HT-29 (cell line): ENCODE results near the gene GMDS. TPM values are rescaled to one million over a fixed set of nuclear protein-coding genes. Genes with fewer than 3 reads are reported as not detected.

ENCODE experiments used
- DNase-seq: peaks from one replicate; pipeline ENCODE4 v3.0.0-alpha.2; 2015; ENCODE audit warnings: low spot score
- total RNA-seq: library from RNA; depleted of rRNA; stranded (reverse); fragments of >200 nt; shearing (Covaris generic); gene quantifications from 2 replicates; pipeline ENCODE4 v1.2.3, GENCODE V29; 2014

Gene GMDS
- total RNA-seq, 1 experiment from 2014 or later = 37.0 TPM

DNA sequence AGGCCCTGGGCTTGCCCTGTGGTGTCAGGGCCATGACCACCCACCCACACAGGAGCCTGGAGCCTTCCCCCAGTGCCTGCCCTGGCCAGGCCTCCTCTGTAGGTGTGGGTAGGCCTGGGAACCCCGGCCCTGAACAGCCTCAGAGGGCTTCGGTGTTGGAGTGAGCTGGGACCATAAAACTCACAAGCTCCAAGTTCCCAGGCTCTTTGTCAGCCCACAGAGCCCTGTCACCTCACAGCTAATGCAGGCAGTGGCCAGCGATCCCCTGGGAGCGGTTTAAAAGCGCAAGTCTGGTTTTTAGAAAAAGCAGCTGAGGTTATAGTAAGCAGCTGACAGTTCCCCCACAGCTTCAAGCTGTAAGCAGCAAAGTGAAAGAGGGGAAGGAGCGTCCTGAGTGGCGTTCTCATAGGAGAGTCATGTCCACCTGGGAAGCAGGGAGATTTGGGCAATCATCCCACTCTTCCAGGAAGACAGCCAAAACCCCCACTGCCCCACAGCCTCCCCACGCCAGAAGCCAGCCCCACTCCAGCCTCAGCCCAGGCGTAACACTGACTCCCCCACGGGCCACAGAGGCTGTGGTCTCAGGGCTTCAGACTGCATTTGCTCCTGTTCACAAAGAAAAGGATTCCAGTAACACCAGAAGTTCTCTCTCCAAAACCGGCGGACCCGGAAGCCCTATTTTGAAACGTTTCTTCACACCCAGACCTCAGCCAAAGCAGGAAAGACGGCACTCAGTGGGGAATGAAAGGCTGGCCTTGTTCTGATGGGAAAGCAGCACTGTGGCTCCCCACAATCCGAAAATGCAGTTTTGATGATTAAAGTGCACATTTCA is 670.0 kb downstream of the GMDS start:
- no peak for DNase-seq

DNA sequence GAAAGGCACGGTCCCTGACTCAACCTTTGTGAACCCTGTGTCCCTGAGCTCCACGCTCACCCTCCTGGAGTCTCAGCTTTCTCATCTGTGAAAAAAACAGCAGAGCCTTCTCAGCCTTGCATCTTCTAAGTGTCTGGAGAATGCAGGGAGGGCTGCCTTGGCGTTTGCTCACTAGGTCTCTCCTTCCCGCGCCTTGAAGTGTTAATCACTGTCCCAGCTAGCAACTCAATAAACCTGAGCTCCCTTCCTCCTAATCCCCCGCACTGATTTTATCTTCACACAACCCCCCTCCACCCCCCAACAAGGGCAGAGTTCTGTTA is 670.6 kb downstream of the GMDS start:
- DNase-seq = no peak

DNA sequence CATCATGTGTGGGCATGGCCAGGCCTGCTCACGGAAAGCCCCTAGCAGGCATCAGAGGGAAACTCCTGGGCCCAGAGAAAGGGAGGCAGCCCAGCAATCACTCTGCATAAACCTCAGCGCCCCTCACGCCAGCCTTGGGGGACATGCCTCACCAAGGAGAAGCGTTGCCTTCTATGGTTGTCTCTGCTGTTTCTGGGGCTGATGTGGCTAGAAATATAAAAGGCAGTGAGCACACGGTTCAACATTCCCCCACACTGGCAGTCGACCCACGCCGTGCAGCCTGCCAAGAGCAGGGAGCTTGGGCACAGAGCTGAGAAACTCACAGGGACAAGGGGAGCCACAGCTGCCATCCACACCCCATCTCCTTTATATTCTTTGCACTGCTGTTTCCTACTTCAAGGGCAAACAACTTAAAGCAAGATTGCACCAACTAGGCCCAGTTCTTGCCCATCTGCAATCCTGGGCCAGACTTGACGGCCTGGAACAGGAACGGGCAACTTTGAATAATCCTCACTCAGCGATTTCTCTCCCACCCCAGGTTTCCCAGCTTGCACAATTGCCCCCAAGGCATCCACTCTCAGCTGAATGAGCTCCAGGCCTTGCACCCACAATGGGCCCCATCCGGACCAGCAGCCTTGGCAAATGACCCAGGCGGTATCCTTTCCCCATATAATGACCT is 671.2 kb downstream of the GMDS start:
- no peak for DNase-seq
